NB4 (cell line): Measurements from ENCODE around the gene PNPLA7.

Source experiments
- TF ChIP-seq, protein P1 (sequence below): IDR thresholded peaks from one replicate; pipeline ENCODE4 v1.5.1; 2012; ENCODE audit warnings: low read depth, low read length
- TF ChIP-seq, protein P2 (sequence below): IDR thresholded peaks from 2 replicates; pipeline ENCODE4 v1.6.1; 2011; ENCODE audit warnings: low read depth, low read length

DNA sequence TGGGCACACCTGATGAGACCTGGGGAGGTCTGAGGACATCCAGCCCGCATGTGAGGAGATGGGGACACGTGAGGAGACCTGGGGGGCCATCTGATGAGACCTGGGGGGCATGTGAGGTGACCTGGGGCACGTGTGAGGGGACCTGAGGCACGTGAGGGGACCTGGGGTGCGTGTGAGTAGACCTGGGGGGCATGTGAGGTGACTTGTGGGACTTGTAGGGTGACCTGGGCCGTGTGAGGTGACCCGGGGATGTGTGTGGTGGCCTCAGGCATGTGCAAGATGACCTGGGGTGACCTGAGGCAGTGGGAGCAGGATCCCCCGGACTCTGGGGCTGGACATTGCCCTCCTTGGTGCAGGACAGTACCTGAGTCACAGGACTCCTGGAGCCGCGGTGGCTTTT is 30.6 kb downstream of the PNPLA7 start:
- TF ChIP-seq, protein P1, sequence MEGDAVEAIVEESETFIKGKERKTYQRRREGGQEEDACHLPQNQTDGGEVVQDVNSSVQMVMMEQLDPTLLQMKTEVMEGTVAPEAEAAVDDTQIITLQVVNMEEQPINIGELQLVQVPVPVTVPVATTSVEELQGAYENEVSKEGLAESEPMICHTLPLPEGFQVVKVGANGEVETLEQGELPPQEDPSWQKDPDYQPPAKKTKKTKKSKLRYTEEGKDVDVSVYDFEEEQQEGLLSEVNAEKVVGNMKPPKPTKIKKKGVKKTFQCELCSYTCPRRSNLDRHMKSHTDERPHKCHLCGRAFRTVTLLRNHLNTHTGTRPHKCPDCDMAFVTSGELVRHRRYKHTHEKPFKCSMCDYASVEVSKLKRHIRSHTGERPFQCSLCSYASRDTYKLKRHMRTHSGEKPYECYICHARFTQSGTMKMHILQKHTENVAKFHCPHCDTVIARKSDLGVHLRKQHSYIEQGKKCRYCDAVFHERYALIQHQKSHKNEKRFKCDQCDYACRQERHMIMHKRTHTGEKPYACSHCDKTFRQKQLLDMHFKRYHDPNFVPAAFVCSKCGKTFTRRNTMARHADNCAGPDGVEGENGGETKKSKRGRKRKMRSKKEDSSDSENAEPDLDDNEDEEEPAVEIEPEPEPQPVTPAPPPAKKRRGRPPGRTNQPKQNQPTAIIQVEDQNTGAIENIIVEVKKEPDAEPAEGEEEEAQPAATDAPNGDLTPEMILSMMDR, result no peak
- TF ChIP-seq, protein P2, sequence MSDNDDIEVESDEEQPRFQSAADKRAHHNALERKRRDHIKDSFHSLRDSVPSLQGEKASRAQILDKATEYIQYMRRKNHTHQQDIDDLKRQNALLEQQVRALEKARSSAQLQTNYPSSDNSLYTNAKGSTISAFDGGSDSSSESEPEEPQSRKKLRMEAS, result no peak
